Hematopoietic multipotent progenitor cell (in vitro differentiated cells): Measurements from ENCODE around the gene USP22. TPM values are rescaled to one million over a fixed set of nuclear protein-coding genes. Genes with fewer than 3 reads are reported as not detected.
A peak's percentile ranks its signal among the peaks of the same experiment; 100 is the strongest.
"Not testable (repeated sequence)": the region's sequence is repeated elsewhere in the genome, so short reads cannot be mapped to it uniquely, and the experiment has no call there.

ENCODE experiments used
- DNase-seq, 3 donors: peaks; one replicate each; pipeline ENCODE4 v3.0.0-alpha.2; 2011 to 2015; ENCODE audit warnings: low read depth in 2 of 3, low spot score in 2 of 3
- total RNA-seq: library from RNA; depleted of rRNA; stranded (reverse); fragments of >200 nt; gene quantifications from one replicate; pipeline ENCODE4 v1.2.3, GENCODE V29; 2012

Gene USP22
- 331 TPM for total RNA-seq

DNA sequence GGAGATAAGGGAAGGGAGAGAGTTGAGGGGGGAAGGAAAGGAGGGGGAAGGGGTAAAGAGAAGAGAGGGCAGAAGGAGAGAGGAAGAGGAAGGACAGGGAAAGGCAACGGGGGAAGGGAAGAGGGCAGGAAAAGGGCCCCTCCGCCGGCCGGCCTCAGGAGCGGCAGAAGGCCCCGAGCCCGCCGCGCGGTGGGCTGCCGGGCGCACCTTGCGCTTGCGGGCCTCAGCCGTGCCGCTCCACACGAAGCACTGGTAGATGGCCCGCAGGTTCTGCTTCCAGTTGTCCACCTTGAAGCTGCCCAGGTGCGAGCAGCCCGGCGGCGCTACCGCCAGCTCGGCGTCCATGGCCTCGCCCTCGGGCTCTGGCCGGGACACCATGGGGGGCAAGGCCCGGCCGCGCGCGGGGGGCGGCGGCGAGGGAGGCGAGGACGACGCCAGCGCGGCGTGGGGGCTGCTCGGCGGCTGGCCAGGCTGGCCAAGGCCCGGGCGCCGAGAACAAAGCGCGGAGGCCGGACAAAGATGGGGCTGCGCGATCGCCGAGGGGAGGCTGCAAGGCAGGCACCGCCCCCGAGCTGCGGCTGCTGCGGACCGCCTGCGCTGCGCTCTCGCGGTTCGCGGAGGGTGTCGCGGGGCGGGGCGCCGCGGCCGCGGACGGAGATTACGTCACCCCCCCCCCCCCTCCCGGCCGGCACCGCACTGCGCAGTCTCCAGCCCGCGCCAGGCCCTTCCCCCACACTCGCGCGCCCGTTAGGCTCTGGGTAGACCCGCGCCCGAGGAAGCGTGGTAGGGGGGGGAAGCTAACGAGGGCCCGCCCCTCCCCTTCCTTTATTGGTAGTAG is at the start of gene USP22:
Gene USP22 (minus strand): TSS at position 554 of the 838 bp plus-strand sequence. CDS start 176 bp downstream, at position 378.
- peak in 2 of 3 donors; percentile 49 for DNase-seq

- peak in 1 of 3 donors; percentile 50 for DNase-seq
Measured at GRCh38 chr17:21090902-21091618, 48.2 kb upstream of the USP22 start.

- DNase-seq: no peak
Measured at GRCh38 chr17:21089933-21090901, 47.4 kb upstream of the USP22 start.

DNA sequence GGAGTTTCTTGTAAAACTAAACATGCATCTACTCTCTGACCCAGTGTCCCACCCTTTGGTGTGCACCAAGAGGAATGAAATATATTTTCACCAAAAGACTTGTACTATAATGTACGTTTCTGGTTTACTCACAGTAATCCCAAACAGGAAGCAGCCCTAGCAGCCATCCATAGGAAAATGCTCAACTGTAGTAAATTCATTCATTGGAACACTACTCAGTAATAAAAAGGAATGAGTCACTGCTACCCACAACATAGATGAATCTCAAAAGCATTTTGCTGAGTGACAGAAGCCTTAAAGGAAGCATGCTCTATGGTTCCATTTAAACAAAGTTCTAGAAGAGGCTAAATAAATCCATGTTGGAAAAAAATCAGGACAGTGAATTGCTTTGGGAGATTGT is 46.3 kb upstream of the USP22 start:
- no peak for DNase-seq

GRCh38 chr17:21085707-21086106 is 42.9 kb upstream of the USP22 start:
- DNase-seq: no peak

- DNase-seq: not testable (repeated sequence)
Measured at GRCh38 chr17:21085280-21085679, 42.5 kb upstream of the USP22 start.

DNA sequence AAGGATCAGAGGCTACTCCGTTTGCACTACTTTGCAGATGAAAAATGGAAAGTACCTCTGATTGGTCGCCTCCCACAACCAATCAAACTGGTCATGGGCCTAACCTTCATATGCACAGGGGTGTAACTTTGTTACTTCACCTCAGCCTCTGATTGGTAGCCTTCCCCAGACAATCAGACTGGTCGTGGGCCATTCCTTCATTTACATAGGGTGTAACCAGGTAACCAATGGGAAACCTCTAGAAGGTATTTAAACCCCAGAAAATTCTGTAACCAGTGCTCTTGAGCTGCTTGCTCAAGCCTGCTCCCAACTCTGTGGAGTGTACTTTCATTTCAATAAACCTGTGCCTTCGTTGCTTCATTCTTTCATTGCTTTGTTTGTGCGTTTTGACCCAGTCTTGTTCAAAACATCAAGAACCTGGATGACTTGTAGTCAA is 39.2 kb upstream of the USP22 start:
- no peak for DNase-seq

DNA sequence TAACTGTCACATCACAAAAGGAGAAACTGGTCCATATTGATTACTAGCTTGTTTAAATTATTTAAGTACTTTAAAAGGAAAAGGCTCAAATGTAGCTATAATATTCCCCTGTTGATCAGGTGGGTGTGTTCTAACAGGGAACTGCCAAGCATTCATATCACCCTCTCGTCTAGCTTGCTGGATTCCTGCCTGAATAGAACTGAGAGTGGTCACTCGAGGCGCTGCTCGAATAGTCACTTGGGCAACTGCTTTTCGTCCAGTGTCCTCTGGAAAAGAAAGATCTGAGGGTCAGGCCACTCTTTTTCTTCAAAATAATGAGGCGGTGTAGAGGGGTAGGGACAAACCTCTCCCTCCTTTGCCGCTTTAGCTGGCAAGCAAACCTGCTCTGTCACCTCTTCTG is 36.4 kb upstream of the USP22 start:
- DNase-seq: no peak

GRCh38 chr17:21078016-21078780 is 35.4 kb upstream of the USP22 start:
- no peak for DNase-seq

DNA sequence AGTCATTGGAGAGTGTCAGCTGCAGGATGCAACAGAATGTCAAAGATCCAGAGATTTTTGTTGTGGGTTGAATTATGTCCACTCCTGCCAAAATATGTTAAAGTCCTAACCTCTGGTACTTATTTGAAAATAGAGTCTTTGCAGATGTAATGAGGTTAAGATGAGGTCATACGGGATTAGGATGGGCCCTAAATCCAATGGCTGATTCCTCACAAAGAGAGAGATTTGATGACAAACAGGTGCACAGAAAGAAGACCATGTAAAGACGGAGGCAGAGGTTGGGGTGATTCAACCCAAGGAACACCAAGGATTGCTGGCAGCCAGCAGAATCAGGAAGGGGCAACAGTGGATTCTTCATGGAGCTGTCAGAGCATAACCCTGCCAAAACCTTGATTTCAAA is 34.5 kb upstream of the USP22 start:
- no peak for DNase-seq

DNA sequence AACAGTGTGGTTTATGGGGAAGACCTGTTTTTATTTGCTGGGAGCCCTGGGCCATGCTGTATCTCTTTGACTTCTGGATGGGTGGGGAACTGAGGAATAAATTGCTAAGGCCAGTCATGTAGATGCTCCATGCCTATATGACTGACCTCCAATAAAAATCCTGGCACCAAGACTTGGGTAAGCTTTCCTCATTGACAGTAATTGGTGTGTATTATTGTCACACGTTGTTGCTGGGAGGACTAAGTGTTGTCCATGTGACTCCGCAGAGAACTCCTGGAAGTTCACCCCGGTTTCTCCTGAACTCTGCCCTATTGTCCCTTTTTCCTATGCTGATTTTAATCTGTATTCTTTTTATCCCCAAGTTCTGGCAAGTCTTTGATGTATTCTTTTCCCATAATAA is 33.4 kb upstream of the USP22 start:
- no peak for DNase-seq

GRCh38 chr17:21075739-21076085 is 32.9 kb upstream of the USP22 start:
- no peak for DNase-seq

- no peak for DNase-seq
Measured at GRCh38 chr17:21072745-21073197, 30.0 kb upstream of the USP22 start.

- peak in 2 of 3 donors; percentile 44 to 84 for DNase-seq
Measured at GRCh38 chr17:21066394-21066793, 23.6 kb upstream of the USP22 start.

GRCh38 chr17:21061971-21062526 is 19.2 kb upstream of the USP22 start:
- DNase-seq: no peak

DNA sequence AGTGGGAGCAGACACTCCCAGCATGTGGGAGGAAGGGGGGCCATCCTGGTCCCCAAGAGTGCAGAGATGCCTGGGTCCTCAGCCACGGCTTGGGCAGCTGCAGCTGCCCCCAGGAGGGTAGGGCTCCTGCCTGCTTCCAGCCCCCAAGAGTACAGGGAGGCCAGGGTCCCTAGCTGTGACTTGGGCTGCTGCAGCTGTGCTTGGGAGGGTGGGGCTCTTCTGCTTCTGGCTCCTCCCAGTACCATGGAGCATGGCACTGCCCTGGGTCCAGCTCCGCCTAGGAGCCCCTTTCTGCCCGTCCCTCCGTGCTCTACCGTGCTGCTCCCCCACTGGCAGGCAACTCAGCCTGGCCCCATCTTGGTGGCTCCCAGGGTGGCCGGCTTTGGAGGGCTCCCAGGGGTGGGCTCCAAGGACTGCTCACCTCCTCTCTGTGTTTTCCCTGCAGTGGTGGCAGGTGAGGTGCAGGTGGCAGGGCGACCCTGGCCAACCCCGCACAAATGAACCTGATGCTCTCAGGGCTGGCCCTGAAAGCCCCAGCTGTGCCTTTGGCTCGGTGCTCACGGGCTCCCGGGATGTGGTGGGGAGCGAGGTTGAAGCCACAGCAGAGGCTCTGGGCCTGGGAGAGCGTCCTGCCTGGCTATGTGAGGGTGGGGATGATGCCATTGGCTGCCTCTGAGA is 18.5 kb upstream of the USP22 start:
- no peak for DNase-seq

DNA sequence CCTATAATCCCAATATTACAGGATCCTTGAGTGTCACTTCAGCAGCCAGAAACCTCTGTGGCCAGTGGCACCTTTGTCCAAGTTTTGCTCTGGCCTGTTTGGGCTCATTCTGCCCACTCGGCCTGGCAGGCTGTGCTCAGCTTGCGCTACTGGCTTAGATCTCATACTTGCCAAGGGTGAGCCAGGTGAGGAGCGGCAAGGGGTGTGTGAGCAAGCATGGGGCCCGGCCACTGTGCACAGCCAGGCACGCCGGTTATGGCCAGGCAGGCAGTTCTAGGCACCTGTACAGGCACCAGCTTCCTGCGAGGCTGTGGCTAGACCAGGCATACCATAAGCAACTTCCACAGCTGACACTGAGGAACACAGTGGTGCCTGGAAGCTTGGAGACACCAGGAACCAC is 16.9 kb upstream of the USP22 start:
- no peak for DNase-seq

DNA sequence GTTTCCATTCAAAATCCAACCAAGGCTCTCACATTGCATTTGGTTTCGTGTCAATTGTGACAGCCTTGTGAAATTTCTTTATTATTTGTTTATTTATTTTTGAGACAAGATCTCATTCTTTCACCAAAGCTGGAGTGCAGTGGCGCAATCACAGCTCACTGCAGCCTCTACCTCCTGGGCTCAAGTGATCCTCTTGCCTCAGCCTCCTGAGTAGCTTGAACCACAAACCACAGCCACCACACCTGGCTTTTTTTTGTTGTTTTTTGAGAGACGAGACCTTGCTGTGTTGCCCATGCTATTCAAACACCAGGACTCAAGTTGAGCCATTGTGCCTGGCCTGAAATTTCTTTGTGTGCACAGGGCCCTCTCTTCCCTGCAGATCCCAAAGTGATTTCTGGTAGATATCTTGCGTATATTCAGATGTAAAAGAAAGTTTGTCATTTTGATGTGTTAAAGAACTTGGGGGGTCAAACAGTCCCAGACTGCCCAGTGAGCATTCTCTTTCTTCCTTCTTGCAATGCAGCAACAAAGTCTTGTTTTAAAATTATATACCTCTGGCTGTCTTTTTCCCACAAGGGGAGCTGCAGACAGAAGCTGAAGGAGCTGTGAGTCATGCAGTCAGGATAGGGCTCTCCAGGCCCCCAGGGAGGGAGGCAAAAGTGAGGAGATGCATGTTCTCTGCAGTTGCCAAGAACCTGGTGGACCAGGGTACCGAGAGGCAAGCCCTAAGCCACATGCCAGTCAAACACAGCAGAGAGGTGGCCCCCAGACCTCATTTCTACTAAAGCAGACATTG is 15.5 kb upstream of the USP22 start:
- DNase-seq: no peak
